Uterus (tissue), 4 donors: ENCODE results near the gene GABRG3. TPM values are rescaled to one million over a fixed set of nuclear protein-coding genes. Genes with fewer than 3 reads are reported as not detected.

Experiments
- DNase-seq, 2 donors: peaks; one replicate each; pipeline ENCODE4 v3.0.0-alpha.2; 2019 to 2020
- H3K27ac ChIP-seq, 2 donors: fragments of 200-600 bp; sonication (generic); 1 replicate in 1 of 2; 2 replicates in 1 of 2; pipeline ENCODE4 v1.5.1; 2016 to 2018
- H3K27me3 ChIP-seq, 2 donors: fragments of 200-600 bp; sonication (generic); one replicate each; pipeline ENCODE4 v1.5.1; 2018 to 2019; ENCODE audit warnings: control low read depth in 1 of 2
- H3K36me3 ChIP-seq, 2 donors: fragments of 200-600 bp; sonication (generic); one replicate each; pipeline ENCODE4 v1.5.1; 2019; ENCODE audit warnings: control low read depth in 1 of 2
- H3K4me1 ChIP-seq, 2 donors: fragments of 200-600 bp; sonication (generic); one replicate each; pipeline ENCODE4 v1.5.1; 2018 to 2019; ENCODE audit warnings: control low read depth in 1 of 2
- H3K4me3 ChIP-seq, 2 donors: fragments of 200-600 bp; sonication (generic); 1 replicate in 1 of 2; 2 replicates in 1 of 2; pipeline ENCODE4 v1.5.1; 2018 to 2019; ENCODE audit warnings: mild to moderate bottlenecking in 1 of 2
- H3K9me3 ChIP-seq, 2 donors: fragments of 200-600 bp; sonication (generic); one replicate each; pipeline ENCODE4 v1.5.1; 2019; ENCODE audit warnings: control low read depth in 1 of 2
- CTCF ChIP-seq, 4 experiments: fragments of 200-600 bp in 2 of 4; fragments of 450-650 bp in 2 of 4; sonication (generic) in 2 of 4; IDR thresholded peaks; one replicate each; pipeline ENCODE4 v1.5.1; 2016 to 2019; ENCODE audit warnings: antibody characterized with exemption in 4 of 4, mild to moderate bottlenecking in 2 of 4, moderate library complexity in 1 of 4
- POLR2A ChIP-seq, 2 donors: fragments of 450-650 bp; IDR thresholded peaks; one replicate each; pipeline ENCODE4 v1.6.1; 2016; ENCODE audit warnings: antibody characterized with exemption in 2 of 2, mild to moderate bottlenecking in 1 of 2, moderate library complexity in 1 of 2
- intact Hi-C: fragments of 100-400 bp; cut with DNase I; formaldehyde crosslinking; loops from one replicate; pipeline ENCODE4 v1.15.1; 2023; ENCODE audit warnings: low total_unique reads
- total RNA-seq, 4 donors: library from RNA; depleted of rRNA in 3 of 4; stranded (reverse); fragments of >200 nt in 3 of 4; gene quantifications; one replicate each; pipeline versions ENCODE4 v1.1.0 to v1.2.4, GENCODE V29; 2014 to 2023
- donor health status: DM: yes; HTN: yes; CAD: no.

The GABRG3 gene
- total RNA-seq, 4 donors from 2014 or later, result 3.0 TPM; not detected in 3

- Histone ChIP-seq H3K36me3 (no peaks in the 10 kb centered on the region), H3K27me3 (no peaks in the 10 kb centered on the region), H3K27ac (no peak overlapping the region), H3K4me3 (no peak overlapping the region), H3K9me3 (no peaks in the 10 kb centered on the region), H3K4me1 (no peaks in the 10 kb centered on the region)
- no peak for DNase-seq
- intact Hi-C loops, result no loop called here
- TF ChIP-seq CTCF (IDR thresholded peaks at IDR 0.05) (no peak), POLR2A (IDR thresholded peaks at IDR 0.05) (no peak)
These were observed 494.1 kb downstream of the GABRG3 start for GRCh38 chr15:27464941-27465612.

GRCh38 chr15:27466758-27467157 is 495.8 kb downstream of the GABRG3 start:
- TF ChIP-seq CTCF (IDR thresholded peaks at IDR 0.05), result no peak
- TF ChIP-seq POLR2A (IDR thresholded peaks at IDR 0.05), result no peak
- no peaks in the 10 kb centered on the region for H3K27me3 ChIP-seq
- intact Hi-C loops, result no loop called here
- H3K27ac ChIP-seq, result no peak overlapping the region
- DNase-seq, result no peak
- H3K4me1 ChIP-seq, result no peaks in the 10 kb centered on the region
- H3K4me3 ChIP-seq, result no peak overlapping the region
- no peaks in the 10 kb centered on the region for H3K36me3 ChIP-seq
- H3K9me3 ChIP-seq, result no peaks in the 10 kb centered on the region

GRCh38 chr15:27468151-27468591 is 497.2 kb downstream of the GABRG3 start:
- Histone ChIP-seq H3K27me3 (no peaks in the 10 kb centered on the region), H3K27ac (no peak overlapping the region), H3K4me3 (no peak overlapping the region), H3K9me3 (no peaks in the 10 kb centered on the region), H3K36me3 (no peaks in the 10 kb centered on the region), H3K4me1 (no peaks in the 10 kb centered on the region)
- no peak for DNase-seq
- TF ChIP-seq POLR2A (IDR thresholded peaks at IDR 0.05) (no peak), CTCF (IDR thresholded peaks at IDR 0.05) (no peak)
- intact Hi-C loops, result no loop called here

GRCh38 chr15:27473845-27474244 is 502.9 kb downstream of the GABRG3 start:
- no peak overlapping the region for H3K27ac ChIP-seq
- no peaks in the 10 kb centered on the region for H3K9me3 ChIP-seq
- TF ChIP-seq POLR2A (IDR thresholded peaks at IDR 0.05) (no peak), CTCF (IDR thresholded peaks at IDR 0.05) (no peak)
- H3K4me1 ChIP-seq, result no peaks in the 10 kb centered on the region
- intact Hi-C loops, result no loop called here
- no peaks in the 10 kb centered on the region for H3K36me3 ChIP-seq
- H3K4me3 ChIP-seq, result no peak overlapping the region
- no peaks in the 10 kb centered on the region for H3K27me3 ChIP-seq
- DNase-seq, result no peak

- Histone ChIP-seq H3K4me3 (no peak overlapping the region), H3K36me3 (no peaks in the 10 kb centered on the region), H3K4me1 (no peaks in the 10 kb centered on the region), H3K27ac (no peak overlapping the region), H3K27me3 (no peaks in the 10 kb centered on the region), H3K9me3 (no peaks in the 10 kb centered on the region)
- intact Hi-C loops, result no loop called here
- TF ChIP-seq CTCF (IDR thresholded peaks at IDR 0.05) (no peak), POLR2A (IDR thresholded peaks at IDR 0.05) (no peak)
- DNase-seq, result no peak
These were observed 504.4 kb downstream of the GABRG3 start for GRCh38 chr15:27475395-27475794.
